ENCODE measurements around the gene PRUNE2.

The PRUNE2 gene

GRCh38 chr9:76570826-76571225, 335.1 kb downstream of the PRUNE2 start:
- DNase-seq (ENCODE audit: low read depth) = no peak

GRCh38 chr9:76567086-76567485, 338.8 kb downstream of the PRUNE2 start:
- no peak for DNase-seq (ENCODE audit: low read depth)

DNA sequence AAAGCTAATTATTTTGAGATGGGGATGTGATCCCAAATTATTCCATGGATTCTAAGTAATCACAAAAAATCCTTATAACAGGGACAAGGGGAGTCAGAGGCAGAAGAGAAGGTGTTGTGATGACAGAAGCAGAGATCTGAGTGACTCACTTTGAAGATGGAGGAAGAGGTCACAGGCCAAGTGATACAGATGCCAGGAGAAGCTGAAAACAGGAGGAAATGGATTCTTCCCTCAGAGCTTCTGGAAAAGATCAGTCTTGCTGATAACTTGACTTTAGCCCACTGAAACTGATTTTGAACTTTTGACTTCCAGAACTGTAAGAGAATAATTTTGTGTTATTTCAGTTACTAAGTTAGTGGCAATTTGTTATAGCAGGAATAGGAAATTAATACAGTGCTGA, 341.6 kb downstream of the PRUNE2 start:
- no peak for DNase-seq (ENCODE audit: low read depth)

DNA sequence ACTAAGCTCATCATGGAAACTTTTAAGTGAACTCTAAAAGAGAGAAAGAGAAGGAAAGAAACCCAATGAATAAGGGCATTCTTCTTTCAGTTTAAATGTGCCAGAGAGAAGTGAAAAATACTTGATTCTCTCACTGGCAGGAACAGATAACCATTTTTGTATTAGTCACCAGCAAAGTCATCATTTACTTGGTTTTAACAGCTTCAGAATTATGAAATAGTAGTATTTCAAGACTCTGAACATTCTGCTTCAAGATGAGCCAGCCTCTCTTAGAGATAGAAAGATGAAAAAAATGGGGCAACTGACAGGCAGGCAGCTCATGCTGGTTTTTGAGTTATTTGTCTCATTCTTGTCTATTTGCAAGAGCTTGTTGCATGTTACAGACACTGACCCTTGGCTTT, 343.4 kb downstream of the PRUNE2 start:
- no peak for DNase-seq (ENCODE audit: low read depth)

DNA sequence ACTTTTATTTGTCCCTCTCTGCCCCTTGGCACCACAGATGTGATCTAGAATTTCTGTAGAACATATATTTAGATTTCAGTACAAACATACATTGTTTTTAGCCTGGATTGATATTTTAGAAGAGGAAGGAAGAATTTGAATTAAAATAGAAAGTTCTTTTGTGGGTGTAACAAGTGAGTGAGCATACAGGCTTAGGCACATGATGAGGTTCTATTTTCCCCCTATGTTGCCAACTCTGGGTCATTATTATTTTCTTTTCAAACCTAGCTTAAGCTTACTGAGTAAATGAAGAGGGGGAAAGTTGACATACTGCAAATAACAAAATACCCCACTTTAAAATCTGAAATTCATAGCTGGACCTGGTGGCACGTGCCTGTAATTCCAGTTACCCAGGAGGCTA, 344.0 kb downstream of the PRUNE2 start:
- DNase-seq (ENCODE audit: low read depth) = no peak
